HG02763 (cell line): Measurements from ENCODE around the gene ZBED4.
"Not testable (repeated sequence)": the region's sequence is repeated elsewhere in the genome, so short reads cannot be mapped to it uniquely, and the experiment has no call there.

ENCODE experiments used
- ATAC-seq: cut with Tn5 transposase; IDR thresholded peaks from one replicate; pipeline ENCODE4 v1.9.1; 2021; ENCODE audit warnings: mild to moderate bottlenecking, moderate library complexity; ENCODE audit not compliant: unreplicated experiment

ZBED4 gene

GRCh38 chr22:49852898-49853894, at the start of gene ZBED4:
TSS of gene ZBED4 (plus strand) at chr22:49853844. CDS start at chr22:49883663, 29,819 bp downstream.
- ATAC-seq = peak; percentile 74

GRCh38 chr22:49807129-49807528, 46.5 kb upstream of the ZBED4 start:
- no peak for ATAC-seq

- ATAC-seq = no peak
Measured at GRCh38 chr22:49807780-49808708, 45.6 kb upstream of the ZBED4 start.

DNA sequence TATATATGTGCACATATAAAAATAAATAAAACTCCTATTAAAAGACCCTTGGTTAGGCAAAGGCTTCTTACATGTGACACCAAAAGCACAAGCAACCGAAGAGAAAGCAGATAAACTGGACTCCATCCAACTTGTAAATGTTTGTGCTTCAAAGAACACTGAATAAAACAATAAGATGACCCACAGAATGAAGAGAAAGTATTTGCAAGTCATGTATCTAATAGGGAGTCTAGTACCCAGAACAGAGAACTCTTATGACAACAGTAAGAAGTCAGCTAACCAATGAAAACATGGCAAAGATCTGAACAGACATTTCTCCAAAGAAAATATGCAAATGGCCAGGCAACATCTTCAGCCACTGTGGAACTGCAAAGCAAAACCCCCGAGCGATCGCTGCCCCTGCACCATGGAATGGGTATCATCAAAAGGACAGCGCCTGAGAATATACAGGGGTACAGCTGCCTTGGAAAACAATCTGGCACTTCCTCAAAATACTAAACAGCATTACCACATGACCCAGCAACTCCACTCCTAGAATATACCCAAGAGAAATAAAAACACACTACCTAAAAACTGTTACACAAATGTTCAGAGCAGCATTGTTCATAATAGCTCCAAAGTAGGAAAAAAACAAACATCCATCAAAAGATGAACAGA, 43.2 kb upstream of the ZBED4 start:
- no peak for ATAC-seq

DNA sequence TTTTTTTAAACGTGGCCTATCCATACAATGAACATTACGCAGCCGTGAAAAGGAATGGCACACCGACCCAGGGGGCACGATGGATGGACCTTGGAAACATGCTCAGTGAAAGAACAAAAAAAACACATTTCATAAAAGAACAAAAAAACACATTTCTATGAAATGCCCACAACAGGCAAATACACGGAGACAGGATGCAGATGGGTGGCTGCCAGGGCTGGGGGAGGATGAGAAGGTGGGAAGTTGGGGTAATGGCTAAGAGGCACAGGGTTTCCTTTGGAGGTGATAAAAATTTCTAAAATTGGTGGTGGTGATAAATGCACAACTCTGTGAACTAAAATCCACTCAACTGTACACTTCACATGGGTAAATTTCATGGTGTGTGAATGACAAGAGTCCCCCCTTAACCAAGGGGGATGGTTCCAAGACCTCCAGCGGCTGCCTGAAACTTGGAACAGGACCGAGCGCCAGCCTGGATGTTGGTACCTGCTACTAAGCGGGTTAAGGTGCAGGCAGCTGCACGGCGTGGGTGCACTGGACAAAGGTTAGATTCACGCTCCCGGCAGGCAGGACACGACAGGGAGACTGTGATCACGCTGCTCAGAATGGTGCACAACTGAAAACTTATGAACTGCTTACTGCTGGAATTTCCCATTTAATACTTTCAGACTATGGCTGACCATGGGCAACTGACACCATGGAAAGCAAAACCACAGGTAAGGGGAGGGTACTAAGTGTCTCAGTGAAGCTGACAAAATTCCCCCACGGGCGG, 42.4 kb upstream of the ZBED4 start:
- ATAC-seq = no peak

- ATAC-seq = no peak
Measured at GRCh38 chr22:49812838-49813237, 40.8 kb upstream of the ZBED4 start.

DNA sequence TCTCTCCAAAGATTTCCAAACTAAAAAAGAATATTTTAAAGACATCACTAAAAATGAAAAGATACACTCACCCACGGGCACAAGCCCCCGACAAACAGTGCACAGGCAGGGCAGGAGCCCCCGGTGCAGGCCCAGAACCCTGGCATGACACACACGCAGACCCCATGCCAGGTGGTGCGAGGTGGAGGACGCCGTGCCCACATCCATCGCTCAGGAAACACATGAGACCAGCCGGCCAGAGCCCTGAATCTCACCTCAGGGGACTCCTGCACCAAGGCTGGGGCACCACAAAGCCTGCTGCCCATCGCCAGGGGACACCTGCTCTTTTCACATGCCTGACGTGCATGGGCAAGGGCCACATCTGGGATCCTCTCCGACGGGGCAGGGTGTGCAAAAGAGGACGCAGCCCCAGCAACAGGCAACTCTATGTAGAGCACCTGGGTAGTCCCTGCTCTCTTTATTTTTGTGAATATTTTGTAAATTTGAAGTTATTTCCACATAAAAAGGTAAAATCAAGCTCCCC, 39.4 kb upstream of the ZBED4 start:
- no peak for ATAC-seq

GRCh38 chr22:49814856-49815255, 38.8 kb upstream of the ZBED4 start:
- ATAC-seq = no peak

DNA sequence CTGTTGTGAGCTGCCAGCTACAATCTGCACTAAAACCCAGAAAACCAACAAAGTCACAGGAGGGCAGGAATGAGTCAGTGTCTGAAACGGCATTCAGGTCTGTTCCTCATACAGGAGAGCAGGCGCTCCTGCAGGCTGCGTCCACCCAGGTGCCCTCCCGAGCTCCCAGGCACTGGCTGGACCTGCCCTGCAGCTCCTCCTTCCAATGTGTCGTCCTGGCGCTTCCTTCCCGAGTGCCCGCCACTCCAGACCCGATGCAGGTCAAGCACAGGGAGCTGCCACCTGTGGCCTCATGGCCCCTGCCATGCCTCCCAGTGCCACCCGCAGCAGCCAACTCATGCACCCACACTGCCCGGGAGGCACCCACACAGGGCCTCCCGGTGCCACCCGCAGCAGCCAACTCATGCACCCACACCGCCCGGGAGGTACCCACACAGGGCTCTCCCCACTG, 38.0 kb upstream of the ZBED4 start:
- no peak for ATAC-seq

- no peak for ATAC-seq
Measured at GRCh38 chr22:49817359-49817758, 36.3 kb upstream of the ZBED4 start.

DNA sequence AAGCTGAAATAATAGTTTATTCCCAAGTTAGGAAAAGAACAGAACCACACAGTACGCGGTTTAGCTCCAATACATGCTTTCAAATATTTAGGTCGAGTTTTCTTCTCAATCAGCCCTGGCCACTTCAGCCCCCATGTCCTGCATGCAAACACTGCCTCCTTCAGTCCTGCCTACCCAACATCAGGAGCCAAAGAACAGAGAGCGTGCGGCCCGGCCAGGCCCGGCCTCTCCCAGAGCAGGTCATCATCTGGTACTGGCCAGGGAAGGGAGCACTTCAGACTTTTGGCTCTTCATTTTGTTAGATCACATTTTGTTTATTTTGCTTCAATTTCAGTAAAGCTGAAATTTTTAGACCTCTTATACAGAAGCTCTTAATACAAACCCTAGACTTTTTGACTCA, 32.7 kb upstream of the ZBED4 start:
- ATAC-seq = no peak

- ATAC-seq = not testable (repeated sequence)
Measured at GRCh38 chr22:49821741-49822140, 31.9 kb upstream of the ZBED4 start.

DNA sequence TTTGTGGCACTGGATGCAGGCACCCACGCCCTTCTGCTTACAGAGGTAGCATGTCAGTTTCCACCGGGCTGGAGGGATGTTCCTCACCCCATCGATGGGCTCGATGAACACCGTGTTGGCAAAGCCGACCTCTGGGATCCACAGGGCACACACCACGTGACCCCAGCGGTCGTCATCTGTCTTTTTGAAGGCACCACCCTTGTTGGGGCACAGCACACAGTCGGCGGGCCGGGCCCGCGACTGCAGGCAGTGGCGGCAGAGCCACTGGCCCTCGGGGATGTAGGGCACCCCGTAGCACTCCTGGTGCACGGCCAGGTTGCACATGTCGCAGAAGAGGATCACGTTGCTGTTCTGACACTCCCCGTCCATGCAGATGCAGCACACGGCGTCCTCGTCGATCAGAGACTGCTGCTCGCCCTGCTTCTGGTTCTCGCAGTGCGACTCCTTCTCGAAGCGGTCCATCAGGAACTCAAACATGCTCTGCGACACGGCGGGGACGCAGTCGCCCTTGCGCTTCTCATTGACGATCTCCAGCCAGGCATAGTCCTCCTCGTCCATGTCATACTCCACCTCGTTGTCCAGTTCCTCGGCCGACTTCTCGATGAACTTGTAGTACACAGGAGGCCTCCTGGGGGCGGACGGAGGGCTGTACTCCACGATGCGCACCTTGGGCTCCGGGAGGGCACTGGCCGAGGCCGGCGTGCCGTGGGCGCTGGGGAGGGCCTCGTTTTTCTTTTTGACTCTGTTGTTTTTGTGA, 30.2 kb upstream of the ZBED4 start:
- no peak for ATAC-seq

DNA sequence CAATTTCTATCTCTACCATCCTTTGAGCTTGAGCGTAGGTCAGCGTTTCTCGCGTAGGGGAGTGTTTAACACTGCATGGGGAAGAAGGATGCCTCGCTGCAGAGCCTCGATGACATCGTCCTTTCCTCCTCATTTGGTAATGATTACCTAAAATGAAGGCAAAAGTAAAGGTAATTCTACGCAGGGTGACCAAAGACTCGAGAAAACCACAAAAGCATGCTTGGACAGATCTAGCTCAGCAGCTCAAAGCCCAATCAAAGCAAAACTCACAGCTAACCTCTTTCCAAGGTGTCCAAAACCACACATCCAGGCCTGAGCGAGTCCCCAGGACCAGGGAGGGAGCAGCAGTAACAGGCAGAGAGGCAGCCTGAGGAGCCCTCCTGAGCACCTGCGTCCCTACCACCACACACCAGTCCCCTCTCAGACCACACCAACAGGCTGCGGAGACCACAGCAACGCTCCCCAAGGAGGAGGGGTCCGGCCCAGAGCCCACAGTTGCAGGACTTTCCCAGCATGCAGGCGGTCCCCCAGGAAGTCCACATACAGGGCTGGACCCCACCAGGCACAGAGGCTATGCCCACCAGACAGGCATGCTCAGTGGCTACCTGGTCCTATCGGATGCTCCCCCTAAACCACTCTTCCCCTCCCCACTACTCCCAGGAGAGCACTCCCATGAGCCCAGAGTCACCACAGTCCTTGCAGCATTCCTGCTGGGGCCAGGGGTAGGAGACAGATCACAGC, 29.3 kb upstream of the ZBED4 start:
- ATAC-seq = no peak

- ATAC-seq = no peak
Measured at GRCh38 chr22:49824936-49825335, 28.7 kb upstream of the ZBED4 start.

- no peak for ATAC-seq
Measured at GRCh38 chr22:49825436-49825835, 28.2 kb upstream of the ZBED4 start.

DNA sequence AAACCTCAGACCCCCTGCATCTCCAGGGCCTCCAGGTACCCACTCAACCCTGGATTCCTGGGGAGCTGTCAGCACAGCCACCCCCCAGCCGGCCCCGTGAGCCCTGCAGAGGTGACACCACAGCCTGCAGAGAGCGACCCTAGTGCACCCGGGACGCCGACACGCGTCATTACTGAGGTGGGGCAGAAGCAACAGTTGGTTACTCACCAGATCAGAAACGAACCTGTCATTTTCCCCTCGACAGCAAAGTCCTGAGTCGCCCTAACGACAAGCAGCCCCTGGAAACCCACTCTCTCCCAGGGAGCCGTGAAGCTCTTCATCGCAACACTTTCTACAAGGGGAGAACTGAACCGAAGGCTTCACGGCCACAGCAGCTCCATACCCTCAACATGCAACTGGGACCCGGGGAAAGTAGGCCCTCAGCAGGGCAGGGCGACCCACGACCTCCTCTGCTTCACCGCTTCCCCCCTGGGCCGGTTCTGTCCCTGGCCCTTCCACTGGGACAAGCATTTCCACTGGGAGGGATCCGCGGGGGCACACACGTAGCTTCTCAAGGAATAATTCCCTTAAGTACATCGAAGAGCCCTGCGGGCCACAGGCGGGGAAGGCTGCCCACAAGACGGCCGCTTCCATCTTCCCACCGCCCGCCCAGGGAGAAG, 27.6 kb upstream of the ZBED4 start:
- no peak for ATAC-seq
